Stimulated activated effector memory CD8-positive, alpha-beta T cell treated with anti-CD3 and anti-CD28 coated beads, Interleukin-12 subunit alpha, Interleukin-12 subunit beta, amount 100 ng/mL, for 72 hours (primary cell): ENCODE results near the gene CNTNAP2.

Experiments used
- ATAC-seq: fragments of 150-1000 bp; cut with Tn5 transposase; 2 replicates; pipeline ENCODE4 v1.10.0; 2021
- DNase-seq, 2 donors: peaks; one replicate each; pipeline ENCODE4 v3.0.0; 2021 to 2022; ENCODE audit warnings: low spot score in 2 of 2
- H3K27ac Mint-ChIP-seq: one replicate; pipeline ENCODE4 v1.8.0; 2022; ENCODE audit warnings: mild to moderate bottlenecking, mixed read lengths
- H3K36me3 Mint-ChIP-seq: one replicate; pipeline ENCODE4 v1.8.0; 2022; ENCODE audit warnings: mild to moderate bottlenecking, mixed read lengths
- H3K4me1 Mint-ChIP-seq: one replicate; pipeline ENCODE4 v1.8.0; 2022; ENCODE audit warnings: mixed read lengths
- H3K4me3 Mint-ChIP-seq: one replicate; pipeline ENCODE4 v1.8.0; 2022; ENCODE audit warnings: mild to moderate bottlenecking, mixed read lengths
- H3K9me3 Mint-ChIP-seq: one replicate; pipeline ENCODE4 v1.8.0; 2022; ENCODE audit warnings: mixed read lengths

Gene CNTNAP2

DNA sequence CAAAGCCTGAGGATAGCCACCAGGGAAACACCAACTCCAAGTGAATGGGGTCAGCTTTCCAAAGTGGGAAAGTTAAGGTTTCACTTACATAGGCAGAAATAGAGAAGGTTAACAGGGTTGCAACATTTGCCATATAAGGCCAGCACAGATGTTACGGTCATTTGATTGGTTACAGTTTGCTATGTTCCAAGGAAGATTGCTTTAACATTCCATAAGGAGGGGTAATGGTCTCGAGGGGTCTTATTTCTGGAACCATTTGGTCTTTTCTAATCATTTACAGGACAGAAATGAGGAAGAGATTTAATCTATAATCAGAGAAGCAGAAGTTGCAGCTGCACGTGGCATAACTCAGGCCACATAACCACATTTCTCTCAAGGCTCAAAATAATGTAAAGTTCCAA, 1794.6 kb downstream of the CNTNAP2 start:
- Mint-ChIP-seq H3K36me3 (no peaks in the 10 kb centered on the region), H3K4me1 (no peaks in the 10 kb centered on the region)

DNA sequence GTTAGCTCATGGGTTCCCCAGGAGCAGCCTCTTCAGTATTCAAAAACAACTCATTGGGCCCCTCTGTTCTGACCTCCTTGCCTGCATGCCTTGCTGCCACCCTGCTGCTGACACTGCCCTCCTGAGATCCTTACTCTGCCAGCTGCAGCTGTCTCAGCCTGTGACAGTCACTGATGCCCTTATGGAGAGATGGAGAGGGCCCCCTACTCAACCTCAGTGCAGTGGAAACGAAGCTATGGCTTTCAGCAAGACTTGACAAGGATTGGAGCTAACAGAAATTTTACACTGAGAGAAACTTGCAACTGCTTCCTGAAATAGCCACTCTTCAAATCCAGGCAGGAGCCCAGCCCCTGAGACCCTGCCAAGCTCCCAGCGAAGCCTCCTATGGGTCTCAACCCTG, 1795.7 kb downstream of the CNTNAP2 start:
- no peak overlapping the region for H3K27ac Mint-ChIP-seq

More for the DNA sequence above, 1794.6 kb downstream of the CNTNAP2 start:
- H3K4me3 Mint-ChIP-seq: no peak overlapping the region
- DNase-seq (no peak), ATAC-seq (no peak)
- H3K27ac Mint-ChIP-seq: no peak overlapping the region
- peaks cover 3% of the 10 kb centered on the region for H3K9me3 Mint-ChIP-seq

DNA sequence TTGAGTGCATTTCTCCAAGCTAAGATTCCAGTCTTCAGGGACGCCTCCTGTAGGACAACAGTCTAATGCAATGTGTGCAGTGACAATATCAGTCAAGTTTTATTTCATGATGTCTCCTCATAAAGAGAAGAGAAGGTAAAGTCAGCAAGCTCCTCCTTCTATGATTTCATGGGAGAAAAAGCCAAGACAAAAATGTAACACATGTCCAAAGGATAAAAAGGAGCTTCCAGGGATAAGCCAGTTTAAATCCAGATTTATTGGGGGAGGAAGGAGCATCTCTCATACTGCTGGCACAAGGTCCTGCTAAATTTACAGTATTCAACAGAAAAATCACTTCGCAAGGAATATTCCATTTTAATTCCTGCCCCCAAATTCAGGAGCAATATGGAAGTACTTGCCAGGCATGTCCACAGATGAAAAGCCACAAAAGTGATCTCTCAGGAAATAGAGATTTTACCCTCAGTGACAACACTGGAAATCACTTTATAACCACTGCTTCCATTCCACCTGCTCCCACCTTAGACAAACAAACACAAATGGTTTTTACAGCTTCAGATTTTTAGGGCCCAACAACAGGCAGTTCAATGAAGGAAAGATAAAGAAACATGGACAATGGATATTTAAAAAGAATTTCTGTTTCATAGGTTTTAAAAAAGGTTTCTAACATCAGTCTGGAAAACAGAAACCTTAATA, 1796.5 kb downstream of the CNTNAP2 start:
- peaks cover 10% of the 10 kb centered on the region for H3K9me3 Mint-ChIP-seq
- ATAC-seq (no peak), DNase-seq (no peak)
- H3K27ac Mint-ChIP-seq: no peak overlapping the region
- no peaks in the 10 kb centered on the region for H3K4me1 Mint-ChIP-seq
- no peak overlapping the region for H3K4me3 Mint-ChIP-seq
- no peaks in the 10 kb centered on the region for H3K36me3 Mint-ChIP-seq

More for the DNA sequence above, 1795.7 kb downstream of the CNTNAP2 start:
- no peaks in the 10 kb centered on the region for H3K4me1 Mint-ChIP-seq
- DNase-seq (no peak), ATAC-seq (no peak)
- no peak overlapping the region for H3K4me3 Mint-ChIP-seq
- H3K36me3 Mint-ChIP-seq: no peaks in the 10 kb centered on the region
- peaks cover 7% of the 10 kb centered on the region for H3K9me3 Mint-ChIP-seq

DNA sequence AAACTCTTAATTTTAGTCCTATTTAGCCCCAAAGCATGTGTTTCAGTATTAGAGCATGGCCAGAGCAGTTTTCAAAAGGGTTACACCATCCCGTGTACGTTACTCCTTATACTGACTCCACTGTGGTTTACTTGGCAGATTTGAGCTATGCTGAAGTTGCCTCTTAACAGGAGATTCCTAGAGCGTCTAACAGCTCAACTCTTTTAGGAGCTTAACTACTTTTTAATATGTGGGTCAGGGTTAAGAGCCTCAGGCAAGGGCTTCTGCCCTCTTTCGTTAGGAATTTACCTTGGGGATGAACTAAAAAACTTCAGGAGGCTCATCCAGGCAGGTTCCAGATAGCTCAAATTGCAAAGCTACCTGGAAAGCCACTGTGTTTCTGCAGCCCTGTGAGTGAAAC, 1799.2 kb downstream of the CNTNAP2 start:
- ATAC-seq (no peak), DNase-seq (no peak)
- Mint-ChIP-seq H3K4me3 (no peak overlapping the region), H3K36me3 (no peaks in the 10 kb centered on the region), H3K9me3 (peaks cover 10% of the 10 kb centered on the region), H3K4me1 (no peaks in the 10 kb centered on the region), H3K27ac (no peak overlapping the region)

DNA sequence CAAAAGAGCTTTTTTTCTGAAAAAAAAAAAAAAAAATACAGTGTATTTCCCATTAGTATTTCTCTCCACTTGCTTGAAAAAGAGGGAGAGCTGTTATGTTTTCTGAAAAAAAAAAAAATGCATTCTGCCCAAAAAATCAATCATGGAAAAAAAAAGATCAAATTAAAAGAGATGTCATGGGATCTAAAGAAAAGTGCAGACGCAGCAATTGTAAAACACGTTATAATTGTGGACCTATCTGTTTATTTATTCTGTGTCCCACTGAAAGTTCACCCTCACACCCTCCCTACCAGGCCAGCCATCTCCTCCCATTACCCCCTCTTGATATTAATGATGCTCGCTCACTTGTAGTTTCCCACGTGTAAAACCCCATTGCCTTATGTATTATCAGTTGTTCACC, 1800.0 kb downstream of the CNTNAP2 start:
- Mint-ChIP-seq H3K4me3 (no peak overlapping the region), H3K27ac (no peak overlapping the region), H3K36me3 (no peaks in the 10 kb centered on the region), H3K4me1 (no peaks in the 10 kb centered on the region), H3K9me3 (peaks cover 7% of the 10 kb centered on the region)
- no peak for ATAC-seq
- DNase-seq: no peak

DNA sequence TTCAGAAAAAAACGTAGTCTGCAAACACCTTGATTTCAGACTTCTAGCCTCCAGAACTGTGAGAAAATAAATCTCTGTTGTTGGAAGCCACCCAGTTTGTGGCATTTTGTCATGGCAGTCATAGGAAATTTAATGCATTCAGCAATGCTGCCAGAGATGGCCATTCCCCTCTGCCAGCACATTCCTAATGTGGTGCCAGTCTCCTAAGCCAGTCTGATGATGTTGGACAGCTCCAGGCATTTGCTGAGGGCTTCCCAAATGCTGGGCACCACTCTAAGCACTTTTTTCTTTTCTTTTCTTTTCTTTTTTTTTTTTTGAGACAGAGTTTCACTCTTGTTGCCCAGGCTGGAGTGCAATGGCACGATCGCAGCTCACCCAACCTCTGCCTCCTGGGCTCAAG, 1807.2 kb downstream of the CNTNAP2 start:
- ATAC-seq: no peak
- DNase-seq: no peak
- no peak overlapping the region for H3K4me3 Mint-ChIP-seq
- no peak overlapping the region for H3K27ac Mint-ChIP-seq
- H3K4me1 Mint-ChIP-seq: no peaks in the 10 kb centered on the region
- peaks cover 6% of the 10 kb centered on the region for H3K9me3 Mint-ChIP-seq
- no peaks in the 10 kb centered on the region for H3K36me3 Mint-ChIP-seq

DNA sequence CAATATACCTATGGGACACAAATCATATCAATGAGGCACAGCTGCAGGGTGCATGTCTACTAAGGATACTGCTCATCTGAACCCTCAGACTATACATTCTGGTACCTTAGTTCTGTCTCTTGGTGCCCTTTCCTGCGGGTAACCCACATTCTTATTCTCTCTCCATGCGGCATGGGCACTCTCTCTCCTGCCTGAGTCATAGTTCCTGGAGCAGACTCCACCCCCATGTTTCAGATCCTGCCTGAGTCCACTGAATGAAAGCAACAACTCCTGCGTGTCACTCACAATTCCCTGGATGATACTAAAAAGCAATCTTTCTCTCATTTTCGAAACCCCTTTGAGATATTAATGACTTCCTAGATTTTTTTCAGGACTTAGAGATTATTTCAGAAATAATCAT, 1820.8 kb downstream of the CNTNAP2 start:
- DNase-seq (no peak), ATAC-seq (no peak)
- peaks cover 17% of the 10 kb centered on the region for H3K9me3 Mint-ChIP-seq
- no peak overlapping the region for H3K27ac Mint-ChIP-seq
- H3K4me1 Mint-ChIP-seq: no peaks in the 10 kb centered on the region
- H3K36me3 Mint-ChIP-seq: no peaks in the 10 kb centered on the region
- H3K4me3 Mint-ChIP-seq: no peak overlapping the region

DNA sequence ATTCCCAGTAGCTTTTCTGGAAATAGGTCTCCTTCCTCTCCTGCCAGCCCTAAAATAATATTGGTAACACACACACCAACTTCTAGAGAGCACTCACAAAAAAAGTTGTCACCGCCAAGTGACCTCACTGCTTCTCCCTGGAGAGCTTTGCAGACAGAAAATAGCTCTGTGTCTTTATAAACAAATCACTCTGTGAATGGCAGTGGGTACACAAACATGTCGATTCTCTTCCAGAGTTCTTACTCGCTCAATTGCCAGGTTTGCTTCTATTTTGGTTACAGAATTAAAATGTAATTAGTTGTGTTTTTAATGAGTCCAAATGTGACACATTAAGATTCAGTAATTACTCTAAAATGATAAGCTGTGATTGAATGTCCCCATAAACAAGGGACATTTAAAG, 1824.8 kb downstream of the CNTNAP2 start:
- ATAC-seq (no peak), DNase-seq (no peak)
- peaks cover 11% of the 10 kb centered on the region for H3K9me3 Mint-ChIP-seq
- no peak overlapping the region for H3K27ac Mint-ChIP-seq
- H3K36me3 Mint-ChIP-seq: no peaks in the 10 kb centered on the region
- H3K4me1 Mint-ChIP-seq: no peaks in the 10 kb centered on the region
- H3K4me3 Mint-ChIP-seq: no peak overlapping the region

DNA sequence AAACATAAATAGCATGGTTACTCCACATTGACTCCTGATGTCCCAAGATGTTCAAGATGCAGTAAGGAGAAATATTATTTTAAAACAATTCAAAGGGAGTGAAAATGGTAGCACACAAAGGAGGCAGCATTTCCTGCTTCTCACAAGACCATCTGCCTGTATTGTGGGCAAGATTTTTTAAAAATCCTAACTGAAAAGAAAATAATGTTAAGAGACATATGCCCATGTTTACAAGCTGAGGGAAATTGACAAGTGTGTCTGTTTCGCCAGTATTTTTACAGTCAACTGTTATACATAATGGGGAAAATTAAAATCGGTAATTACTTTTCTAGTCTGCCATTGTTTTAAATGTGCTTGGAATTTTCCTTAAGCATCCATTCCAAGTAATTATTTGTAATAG, 1827.7 kb downstream of the CNTNAP2 start:
- Mint-ChIP-seq H3K9me3 (peaks cover 6% of the 10 kb centered on the region), H3K36me3 (no peaks in the 10 kb centered on the region), H3K4me1 (no peaks in the 10 kb centered on the region), H3K27ac (no peak overlapping the region), H3K4me3 (no peak overlapping the region)
- ATAC-seq (no peak), DNase-seq (no peak)

DNA sequence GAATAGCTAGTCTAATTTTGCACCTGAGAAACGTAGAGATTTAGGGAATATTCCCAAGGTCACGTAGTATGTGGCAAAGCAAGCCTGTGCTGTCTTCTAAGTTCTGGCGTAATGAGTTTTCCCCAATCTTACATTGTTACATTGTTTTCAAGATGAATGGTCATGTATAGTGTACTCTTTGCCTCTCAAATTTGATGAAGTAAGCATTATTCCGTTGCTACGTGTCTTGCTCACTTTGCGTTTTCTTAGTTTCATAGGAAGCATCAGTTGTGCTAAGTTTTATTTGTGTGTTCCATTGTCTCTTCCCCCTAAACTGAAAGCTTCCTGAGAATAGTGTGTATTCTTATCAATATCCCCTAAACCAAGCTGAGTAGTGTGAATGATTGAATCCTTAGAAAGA, 1836.3 kb downstream of the CNTNAP2 start:
- ATAC-seq (no peak), DNase-seq (no peak)
- Mint-ChIP-seq H3K4me3 (no peak overlapping the region), H3K9me3 (peaks cover 18% of the 10 kb centered on the region), H3K27ac (no peak overlapping the region), H3K36me3 (no peaks in the 10 kb centered on the region), H3K4me1 (no peaks in the 10 kb centered on the region)

DNA sequence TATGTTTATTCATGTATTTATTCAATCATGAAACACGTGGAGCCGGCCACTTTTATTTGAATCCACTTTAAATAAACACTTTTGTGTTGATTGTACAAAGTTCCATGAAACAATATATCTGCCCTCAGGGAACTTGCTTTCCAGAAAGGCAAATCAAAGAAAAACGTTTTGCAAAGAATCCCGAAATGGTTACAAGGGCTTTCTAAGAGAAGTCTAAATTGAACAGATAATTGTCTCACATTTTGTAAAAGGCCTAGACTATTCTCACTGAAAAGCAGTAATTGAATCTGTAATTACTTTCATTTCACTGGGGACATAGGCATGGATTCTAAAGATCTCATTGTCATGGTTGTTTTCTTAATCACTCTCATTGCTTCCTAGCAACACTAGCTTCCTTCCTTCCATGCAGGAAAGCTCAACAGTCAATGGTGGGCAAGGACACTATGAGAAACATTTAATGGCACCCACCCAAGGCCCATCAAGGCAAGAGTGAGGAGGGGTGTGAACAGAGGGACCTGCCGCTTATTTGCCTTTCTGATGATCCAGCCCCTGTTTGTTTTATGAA, 1851.5 kb downstream of the CNTNAP2 start:
- H3K4me1 Mint-ChIP-seq: no peaks in the 10 kb centered on the region
- no peak overlapping the region for H3K4me3 Mint-ChIP-seq

DNA sequence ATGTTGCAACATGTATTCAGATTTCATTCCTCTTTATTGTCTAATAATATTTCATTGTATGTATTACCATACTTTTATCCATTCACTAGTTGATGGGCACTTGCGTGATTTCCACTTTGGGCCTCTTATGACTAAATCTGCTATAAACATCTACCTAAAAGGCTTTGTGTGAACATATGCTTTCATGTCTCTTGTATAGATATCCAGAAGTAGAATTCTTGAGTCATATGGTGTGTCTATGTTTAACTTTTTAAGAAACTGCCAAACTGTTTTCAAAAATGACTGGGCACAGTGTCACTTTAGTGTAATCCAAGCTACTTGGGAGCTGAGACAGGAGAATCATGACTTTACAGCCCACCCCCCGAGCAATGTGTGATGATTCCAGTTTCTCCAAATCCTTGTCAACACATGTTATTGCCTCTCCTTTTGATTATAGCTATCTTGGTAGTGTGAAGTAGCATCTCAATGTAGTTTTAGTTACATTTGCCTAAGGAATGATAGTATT, 1855.1 kb downstream of the CNTNAP2 start:
- DNase-seq (no peak), ATAC-seq (no peak)
- no peaks in the 10 kb centered on the region for H3K4me1 Mint-ChIP-seq
- H3K36me3 Mint-ChIP-seq: no peaks in the 10 kb centered on the region
- no peaks in the 10 kb centered on the region for H3K9me3 Mint-ChIP-seq
- H3K4me3 Mint-ChIP-seq: no peak overlapping the region
- no peak overlapping the region for H3K27ac Mint-ChIP-seq

More for the DNA sequence above, 1851.5 kb downstream of the CNTNAP2 start:
- no peak for ATAC-seq
- Mint-ChIP-seq H3K36me3 (no peaks in the 10 kb centered on the region), H3K9me3 (peaks cover 2% of the 10 kb centered on the region), H3K27ac (no peak overlapping the region)
- no peak for DNase-seq

DNA sequence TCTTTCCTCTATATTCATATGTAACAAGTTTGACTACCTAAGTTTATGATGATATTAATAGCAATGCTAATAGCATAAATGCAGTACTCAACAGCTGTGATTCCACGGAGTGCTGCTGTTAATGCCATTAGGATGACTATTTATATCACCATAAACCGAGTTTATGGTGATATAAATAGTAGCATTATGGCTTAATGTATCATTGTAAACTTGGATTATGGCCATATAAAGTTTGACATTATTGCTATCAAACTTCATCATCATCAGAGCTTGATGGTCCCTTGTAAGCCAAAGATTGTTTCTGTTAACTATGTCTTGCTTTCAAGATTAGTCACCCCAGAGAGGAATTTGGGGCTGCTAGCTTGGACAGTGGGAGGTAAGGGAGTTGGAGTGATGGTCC, 1861.6 kb downstream of the CNTNAP2 start:
- Mint-ChIP-seq H3K27ac (no peak overlapping the region), H3K4me1 (no peaks in the 10 kb centered on the region), H3K9me3 (no peaks in the 10 kb centered on the region), H3K36me3 (no peaks in the 10 kb centered on the region), H3K4me3 (no peak overlapping the region)
- DNase-seq (no peak), ATAC-seq (no peak)

DNA sequence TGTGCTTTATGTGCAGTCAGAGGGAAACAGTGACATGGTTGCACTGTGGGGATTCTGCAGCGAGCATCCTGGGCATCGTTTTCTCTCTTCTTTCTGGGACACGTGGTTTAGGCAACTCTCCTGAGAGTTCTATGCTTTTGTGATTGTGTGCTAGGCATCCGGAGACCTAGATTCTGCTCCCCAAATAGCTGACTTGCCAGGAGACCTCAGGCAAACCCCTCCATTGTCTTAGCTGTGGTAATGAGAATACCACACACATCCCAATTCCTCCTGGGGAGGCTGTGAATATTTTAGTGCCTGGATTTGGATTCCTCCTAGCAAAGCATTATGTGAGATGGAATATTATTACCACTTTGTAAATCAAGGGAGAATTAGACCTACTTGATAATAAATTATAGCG, 1862.0 kb downstream of the CNTNAP2 start:
- Mint-ChIP-seq H3K4me3 (no peak overlapping the region), H3K27ac (no peak overlapping the region), H3K4me1 (no peaks in the 10 kb centered on the region), H3K36me3 (no peaks in the 10 kb centered on the region), H3K9me3 (no peaks in the 10 kb centered on the region)
- ATAC-seq: no peak
- no peak for DNase-seq

DNA sequence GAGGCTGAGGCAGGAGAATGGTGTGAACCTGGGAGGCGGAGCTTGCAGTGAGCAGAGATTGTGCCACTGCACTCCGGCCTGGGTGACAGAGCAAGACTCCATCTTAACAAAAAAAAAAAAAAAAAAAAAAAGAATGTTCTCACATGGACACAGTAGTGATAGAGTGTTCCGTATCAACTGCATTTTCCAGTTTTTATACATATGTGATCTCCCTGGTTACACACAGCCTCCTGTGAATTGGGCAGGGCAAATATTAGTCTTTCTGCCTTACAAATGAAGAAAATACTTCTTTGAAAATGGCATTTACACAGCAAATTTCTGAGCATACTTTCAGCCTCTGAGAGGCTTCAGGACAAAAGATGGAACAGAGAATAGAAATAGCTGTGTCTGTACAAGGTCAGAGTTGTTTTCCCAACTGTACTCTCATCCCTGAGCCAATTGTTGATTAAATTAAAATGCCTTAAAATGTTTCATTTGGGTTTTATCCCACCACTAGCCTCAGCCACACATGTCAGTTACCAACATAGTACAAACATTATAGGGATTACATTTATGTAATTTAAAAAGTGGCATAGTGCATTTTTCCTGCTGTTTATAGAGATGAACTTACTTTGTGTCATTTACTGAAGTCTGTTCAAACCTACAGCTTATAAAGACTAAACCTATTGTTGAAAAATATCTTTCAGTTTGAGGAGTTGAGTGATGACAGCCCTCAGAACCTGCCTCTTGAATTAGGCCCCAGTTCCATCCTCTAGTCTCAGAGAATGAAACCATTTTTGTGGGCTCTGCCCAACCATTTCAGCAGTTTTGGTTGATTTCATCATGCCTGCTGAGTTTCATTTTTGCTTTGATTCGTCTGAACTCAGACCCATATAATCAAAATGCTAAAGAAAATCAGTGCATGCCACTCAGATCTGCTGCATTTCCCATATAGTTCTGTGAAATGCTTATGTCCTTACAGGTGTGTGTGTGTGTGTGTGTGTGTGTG, 1864.5 kb downstream of the CNTNAP2 start:
- no peak for DNase-seq
- no peaks in the 10 kb centered on the region for H3K36me3 Mint-ChIP-seq
- no peak overlapping the region for H3K27ac Mint-ChIP-seq
- peak; percentile 32 for ATAC-seq
- no peak overlapping the region for H3K4me3 Mint-ChIP-seq
- peaks cover 2% of the 10 kb centered on the region for H3K9me3 Mint-ChIP-seq
- no peaks in the 10 kb centered on the region for H3K4me1 Mint-ChIP-seq
